Effector memory CD4-positive, alpha-beta T cell (primary cell): ENCODE measurements around the gene TRIP13.
"Not testable (repeated sequence)": the region's sequence is repeated elsewhere in the genome, so short reads cannot be mapped to it uniquely, and the experiment has no call there.

ENCODE experiments used
- DNase-seq, 3 donors: peaks; one replicate each; pipeline ENCODE4 v3.0.0-alpha.2; 2020
- H3K27ac ChIP-seq: 2 replicates; pipeline ENCODE4 v1.7.0; 2013; ENCODE audit warnings: mild to moderate bottlenecking, low read length, moderate library complexity; ENCODE audit not compliant: insufficient read depth, poor library complexity, severe bottlenecking
- H3K27me3 ChIP-seq: replicated peaks from 2 replicates; pipeline ENCODE4 v1.7.0; 2013; ENCODE audit warnings: mild to moderate bottlenecking, low read length; ENCODE audit not compliant: insufficient read depth, control insufficient read depth, poor library complexity, severe bottlenecking
- H3K36me3 ChIP-seq: 2 replicates; pipeline ENCODE4 v1.7.0; 2013; ENCODE audit warnings: mild to moderate bottlenecking, low read length, moderate library complexity; ENCODE audit not compliant: control insufficient read depth, insufficient read depth
- H3K4me1 ChIP-seq: 2 replicates; pipeline ENCODE4 v1.7.0; 2013; ENCODE audit warnings: low read length, mild to moderate bottlenecking; ENCODE audit not compliant: control insufficient read depth, insufficient read depth, poor library complexity, severe bottlenecking
- H3K4me3 ChIP-seq: 2 replicates; pipeline ENCODE4 v1.7.0; 2013; ENCODE audit warnings: low read length, low read depth, mild to moderate bottlenecking; ENCODE audit not compliant: insufficient read depth, poor library complexity, severe bottlenecking
- H3K9me3 ChIP-seq: 2 replicates; pipeline ENCODE4 v1.7.0; 2013; ENCODE audit warnings: mild to moderate bottlenecking, low read length, moderate library complexity; ENCODE audit not compliant: control insufficient read depth

The TRIP13 gene

GRCh38 chr5:927172-928015 is 34.7 kb downstream of the TRIP13 start:
- H3K4me3 ChIP-seq = peak overlapping the region; percentile 31
- H3K9me3 ChIP-seq = no peaks in the 10 kb centered on the region
- no peak for DNase-seq
- peaks cover 20% of the 10 kb centered on the region for H3K27me3 ChIP-seq
- H3K4me1 ChIP-seq = peaks cover 11% of the 10 kb centered on the region
- no peaks in the 10 kb centered on the region for H3K36me3 ChIP-seq
- H3K27ac ChIP-seq = no peak overlapping the region

- Histone ChIP-seq H3K27me3 (peaks cover 20% of the 10 kb centered on the region), H3K4me1 (peaks cover 11% of the 10 kb centered on the region)
- not testable (repeated sequence) for H3K9me3 ChIP-seq, DNase-seq, H3K4me3 ChIP-seq, H3K36me3 ChIP-seq, H3K27ac ChIP-seq
These were observed 36.5 kb downstream of the TRIP13 start for GRCh38 chr5:929182-929581.

GRCh38 chr5:929596-929995 is 36.9 kb downstream of the TRIP13 start:
- Histone ChIP-seq H3K36me3 (no peaks in the 10 kb centered on the region), H3K27ac (no peak overlapping the region), H3K9me3 (no peaks in the 10 kb centered on the region), H3K4me3 (no peak overlapping the region), H3K4me1 (peaks cover 11% of the 10 kb centered on the region), H3K27me3 (peaks cover 20% of the 10 kb centered on the region)
- DNase-seq = no peak

GRCh38 chr5:930866-931265 is 38.2 kb downstream of the TRIP13 start:
- Histone ChIP-seq H3K27ac (no peak overlapping the region), H3K36me3 (no peaks in the 10 kb centered on the region), H3K9me3 (no peaks in the 10 kb centered on the region), H3K4me1 (peaks cover 11% of the 10 kb centered on the region), H3K4me3 (no peak overlapping the region), H3K27me3 (peaks cover 20% of the 10 kb centered on the region)
- no peak for DNase-seq

GRCh38 chr5:931570-932145 is 39.0 kb downstream of the TRIP13 start:
- no peaks in the 10 kb centered on the region for H3K9me3 ChIP-seq
- H3K27me3 ChIP-seq = peaks cover 12% of the 10 kb centered on the region
- no peaks in the 10 kb centered on the region for H3K36me3 ChIP-seq
- peaks cover 6% of the 10 kb centered on the region for H3K4me1 ChIP-seq
- DNase-seq = no peak
- no peak overlapping the region for H3K4me3 ChIP-seq
- H3K27ac ChIP-seq = no peak overlapping the region

- Histone ChIP-seq H3K27me3 (peaks cover 7% of the 10 kb centered on the region), H3K4me1 (peaks cover under 1% of the 10 kb centered on the region), H3K9me3 (no peaks in the 10 kb centered on the region), H3K36me3 (no peaks in the 10 kb centered on the region), H3K27ac (no peak overlapping the region), H3K4me3 (no peak overlapping the region)
- DNase-seq = no peak
These were observed 39.5 kb downstream of the TRIP13 start for GRCh38 chr5:932151-932627.

GRCh38 chr5:932628-933250 is 40.1 kb downstream of the TRIP13 start:
- no peak for DNase-seq
- H3K9me3 ChIP-seq = no peaks in the 10 kb centered on the region
- no peak overlapping the region for H3K4me3 ChIP-seq
- no peaks in the 10 kb centered on the region for H3K4me1 ChIP-seq
- no peaks in the 10 kb centered on the region for H3K36me3 ChIP-seq
- peaks cover 2% of the 10 kb centered on the region for H3K27me3 ChIP-seq
- H3K27ac ChIP-seq = no peak overlapping the region

GRCh38 chr5:933251-933861 is 40.7 kb downstream of the TRIP13 start:
- Histone ChIP-seq H3K36me3 (no peaks in the 10 kb centered on the region), H3K27me3 (no peaks in the 10 kb centered on the region), H3K27ac (no peak overlapping the region), H3K4me1 (no peaks in the 10 kb centered on the region), H3K9me3 (no peaks in the 10 kb centered on the region), H3K4me3 (no peak overlapping the region)
- no peak for DNase-seq

GRCh38 chr5:933951-934350 is 41.3 kb downstream of the TRIP13 start:
- not testable (repeated sequence) for H3K27me3 ChIP-seq, H3K36me3 ChIP-seq, H3K4me3 ChIP-seq, H3K27ac ChIP-seq, H3K9me3 ChIP-seq, H3K4me1 ChIP-seq, DNase-seq
